Measurements from ENCODE around the gene WNT8B. TPM values are rescaled to one million over a fixed set of nuclear protein-coding genes. Genes with fewer than 3 reads are reported as not detected.

The WNT8B gene
- total and polyA plus RNA-seq, 2 of the 13 experiments (the other 11 are each of a cell fraction or from before 2014, with no cell fraction given) = 0.07 to 0.20 TPM

DNA sequence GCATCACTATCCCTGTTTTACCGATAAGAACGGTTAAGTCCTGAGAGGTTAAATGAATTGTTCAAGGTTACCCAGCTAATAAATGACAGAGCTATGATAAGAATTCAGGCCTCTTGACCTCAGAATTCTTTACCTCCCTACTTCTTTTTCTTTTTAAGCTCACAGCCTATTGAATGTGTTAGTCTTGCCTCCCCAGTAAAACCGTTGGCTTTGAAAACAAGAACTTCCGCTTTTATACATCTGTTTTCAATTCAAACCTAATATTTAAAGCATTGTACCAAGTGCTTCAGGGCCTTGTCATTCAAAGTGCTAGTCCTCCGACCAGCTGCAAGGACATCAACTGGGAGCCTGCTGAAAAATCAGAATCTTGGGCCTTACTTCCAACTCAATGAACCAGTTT, 41.3 kb downstream of the WNT8B start:
- no peak overlapping the region for H3K4me2 ChIP-seq (ENCODE audit: low read depth, low read length)
- no peaks in the 10 kb centered on the region for H3K79me2 ChIP-seq (ENCODE audit: insufficient read depth, low read length)
- H3K27ac ChIP-seq (ENCODE audit: extremely low read length, insufficient read depth, low read length) = no peak overlapping the region
- ATAC-seq (no peak), FAIRE-seq (peak; percentile 49), DNase-seq (ENCODE audit: low spot score) (peak; percentile 13)
- in situ Hi-C loops (cut with HindIII; ENCODE audit: extremely low pct_ligation_motif_present, low pct_unique_long_range_greater_than_20kb) (no loop called here), intact Hi-C loops (cut with micrococcal nuclease; ENCODE audit: unreplicated experiment) (no loop called here)
- TF ChIP-seq HES4 (CRISPR knock-in tag; IDR thresholded peaks at IDR 0.05; ENCODE audit: borderline replicate concordance) (no peak), ZNF589 (CRISPR knock-in tag; conservative IDR thresholded peaks at IDR 0.05) (no peak), MAF1 (CRISPR knock-in tag; IDR thresholded peaks at IDR 0.05; ENCODE audit: borderline replicate concordance) (no peak), SATB2 (CRISPR knock-in tag; IDR thresholded peaks at IDR 0.05) (no peak), MYC (CRISPR knock-in tag; IDR thresholded peaks at IDR 0.05; ENCODE audit: borderline replicate concordance) (no peak), NR2F6 (IDR thresholded peaks at IDR 0.05) (peak; percentile 13; the same call in 1 of the 2 replicates), NR2F6 (CRISPR knock-in tag; IDR thresholded peaks at IDR 0.05) (no peak), ZNF18 (CRISPR knock-in tag; IDR thresholded peaks at IDR 0.05; ENCODE audit: insufficient replicate concordance) (no peak), ATF7-NPFF (CRISPR knock-in tag; IDR thresholded peaks at IDR 0.05; ENCODE audit: low read depth) (no peak), ZNF383 (CRISPR knock-in tag; IDR thresholded peaks at IDR 0.05; ENCODE audit: borderline replicate concordance) (no peak), TBL1XR1 (IDR thresholded peaks at IDR 0.05; ENCODE audit: borderline replicate concordance, low read length, partially characterized antibody) (no peak), KDM3A (CRISPR knock-in tag; IDR thresholded peaks at IDR 0.05; ENCODE audit: low read depth) (no peak), DMAP1 (CRISPR knock-in tag; IDR thresholded peaks at IDR 0.05) (no peak), NR2F1 (CRISPR knock-in tag; IDR thresholded peaks at IDR 0.05) (0 out of 4 replicates have a peak, but pooled peaks of 1 of the 2 experiments have one; percentile 37), TCF12 (IDR thresholded peaks at IDR 0.05) (no peak), TCF12 (CRISPR knock-in tag; IDR thresholded peaks at IDR 0.05) (no peak), ZBTB14 (CRISPR knock-in tag; IDR thresholded peaks at IDR 0.05) (no peak), CBFB (CRISPR knock-in tag; IDR thresholded peaks at IDR 0.05) (no peak)
- TF ChIP-seq, protein P1, sequence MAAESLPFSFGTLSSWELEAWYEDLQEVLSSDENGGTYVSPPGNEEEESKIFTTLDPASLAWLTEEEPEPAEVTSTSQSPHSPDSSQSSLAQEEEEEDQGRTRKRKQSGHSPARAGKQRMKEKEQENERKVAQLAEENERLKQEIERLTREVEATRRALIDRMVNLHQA (CRISPR knock-in tag; IDR thresholded peaks at IDR 0.05) = no peak
- ChIA-PET CTCF (ENCODE audit: low intra/inter-chr PET ratio, low total read pairs) (no interaction called here), POLR2A (no interaction called here)
- H3K9me3 ChIP-seq (ENCODE audit: low read length) = no peaks in the 10 kb centered on the region
- H3K27me3 ChIP-seq (ENCODE audit: control insufficient read depth in 1 of 2, insufficient read depth in 2 of 2, low read length in 2 of 2) = no peaks in the 10 kb centered on the region
- no TSS peak for BruUV-seq (replicated peaks)
- no peaks in the 10 kb centered on the region for H4K20me1 ChIP-seq (ENCODE audit: insufficient read depth, low read length)
- H3K36me3 ChIP-seq (replicated peaks in 1 of 2; ENCODE audit: control insufficient read depth in 1 of 2, insufficient read depth in 2 of 2, low read length in 2 of 2) = no peaks in the 10 kb centered on the region; a peak in 1 of 5 replicates
- 67% methylated on average over 5 of the region's 5 CpGs for WGBS (ENCODE audit: low lambda C conversion rate)
- H2AFZ ChIP-seq (ENCODE audit: low read length) = no peak overlapping the region
- H3K4me1 ChIP-seq (ENCODE audit: insufficient read depth, low read length) = peaks cover 8% of the 10 kb centered on the region; the same call in 1 of the 2 replicates
- no peak overlapping the region for H3K4me3 ChIP-seq (replicated peaks in 1 of 3; ENCODE audit: insufficient read depth in 1 of 3, low read depth in 2 of 3, low read length in 3 of 3)
- no peak overlapping the region for H3K9ac ChIP-seq (ENCODE audit: insufficient read depth, low read depth, low read length)

Data from HepG2 (cell line).